ENCODE data around the gene CACNG4.

DNA sequence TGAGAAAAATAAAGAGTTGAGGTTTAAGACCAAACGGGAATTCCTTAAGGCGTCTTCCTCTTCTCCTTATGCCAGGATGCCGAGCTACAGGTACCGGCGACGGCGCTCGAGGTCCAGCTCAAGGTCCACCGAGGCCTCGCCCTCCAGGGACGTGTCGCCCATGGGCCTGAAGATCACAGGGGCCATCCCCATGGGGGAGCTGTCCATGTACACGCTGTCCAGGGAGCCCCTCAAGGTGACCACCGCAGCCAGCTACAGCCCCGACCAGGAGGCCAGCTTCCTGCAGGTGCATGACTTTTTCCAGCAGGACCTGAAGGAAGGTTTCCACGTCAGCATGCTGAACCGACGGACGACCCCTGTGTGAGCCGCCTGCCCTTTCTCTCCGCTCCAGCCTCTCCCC, 66.1 kb downstream of the CACNG4 start:
- TF ChIP-seq POLR2A (IDR thresholded peaks at IDR 0.05) (no peak), POLR2AphosphoS5 (IDR thresholded peaks at IDR 0.05) (no peak)
- TF ChIP-seq, protein P1, sequence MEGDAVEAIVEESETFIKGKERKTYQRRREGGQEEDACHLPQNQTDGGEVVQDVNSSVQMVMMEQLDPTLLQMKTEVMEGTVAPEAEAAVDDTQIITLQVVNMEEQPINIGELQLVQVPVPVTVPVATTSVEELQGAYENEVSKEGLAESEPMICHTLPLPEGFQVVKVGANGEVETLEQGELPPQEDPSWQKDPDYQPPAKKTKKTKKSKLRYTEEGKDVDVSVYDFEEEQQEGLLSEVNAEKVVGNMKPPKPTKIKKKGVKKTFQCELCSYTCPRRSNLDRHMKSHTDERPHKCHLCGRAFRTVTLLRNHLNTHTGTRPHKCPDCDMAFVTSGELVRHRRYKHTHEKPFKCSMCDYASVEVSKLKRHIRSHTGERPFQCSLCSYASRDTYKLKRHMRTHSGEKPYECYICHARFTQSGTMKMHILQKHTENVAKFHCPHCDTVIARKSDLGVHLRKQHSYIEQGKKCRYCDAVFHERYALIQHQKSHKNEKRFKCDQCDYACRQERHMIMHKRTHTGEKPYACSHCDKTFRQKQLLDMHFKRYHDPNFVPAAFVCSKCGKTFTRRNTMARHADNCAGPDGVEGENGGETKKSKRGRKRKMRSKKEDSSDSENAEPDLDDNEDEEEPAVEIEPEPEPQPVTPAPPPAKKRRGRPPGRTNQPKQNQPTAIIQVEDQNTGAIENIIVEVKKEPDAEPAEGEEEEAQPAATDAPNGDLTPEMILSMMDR (IDR thresholded peaks at IDR 0.05 in 8 of 11, conservative IDR thresholded peaks at IDR 0.05 in 3 of 11): no peak

Measured in spleen (tissue), 7 donors.